Left ventricle myocardium superior (tissue), 1 donor: ENCODE results near the gene TBX1. TPM values are rescaled to one million over a fixed set of nuclear protein-coding genes. Genes with fewer than 3 reads are reported as not detected.

Experiments
- ATAC-seq: fragments of 200-7000 bp; cut with Tn5 transposase; one replicate; pipeline ENCODE4 v1.9.1; 2020; ENCODE audit warnings: mild to moderate bottlenecking, moderate library complexity
- DNase-seq: peaks from one replicate; pipeline ENCODE4 v3.0.0-alpha.2; 2020
- intact Hi-C: fragments of 100-400 bp; cut with micrococcal nuclease; formaldehyde crosslinking; loops from one replicate; pipeline ENCODE4 v1.11.0; 2022
- total RNA-seq: library from RNA; stranded (reverse); fragmentation: NEBNext Ultra II Directional; extraction: Animal tissue kit (Norgen Biotek cat#: 25700); gene quantifications from one replicate; pipeline ENCODE4 v1.2.1, GENCODE V29; 2021
- donor health status: DM: no; HTN: yes; CAD: no; lungs with severe emphysema.

Gene TBX1
- total RNA-seq, 1 donor from 2014 or later = 3.6 TPM

DNA sequence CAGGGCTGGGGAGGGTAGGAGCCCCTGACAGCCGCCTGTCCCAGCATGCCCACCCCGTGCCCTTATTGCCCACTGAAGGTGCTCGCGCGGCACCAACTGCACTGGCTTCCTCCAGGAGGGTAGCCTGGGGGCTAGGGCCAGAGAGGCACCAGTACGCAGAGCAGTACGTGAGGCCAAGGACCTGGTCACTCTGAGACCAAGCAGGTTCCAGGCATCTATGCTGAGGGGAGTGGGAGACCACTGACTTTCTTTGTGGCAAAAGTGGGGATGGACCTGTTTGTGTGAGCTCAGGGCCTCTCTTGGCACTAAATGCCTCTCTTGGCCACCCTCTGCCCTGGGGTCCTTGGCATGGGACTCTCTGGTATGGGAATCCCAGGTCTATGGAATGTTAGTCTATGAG, 26.4 kb upstream of the TBX1 start:
- no peak for ATAC-seq
- no peak for DNase-seq
- intact Hi-C loops = loop anchor here (5.0 kb wide), 1 partner anchor 178 kb away; no protein-coding TSS in a partner anchor

DNA sequence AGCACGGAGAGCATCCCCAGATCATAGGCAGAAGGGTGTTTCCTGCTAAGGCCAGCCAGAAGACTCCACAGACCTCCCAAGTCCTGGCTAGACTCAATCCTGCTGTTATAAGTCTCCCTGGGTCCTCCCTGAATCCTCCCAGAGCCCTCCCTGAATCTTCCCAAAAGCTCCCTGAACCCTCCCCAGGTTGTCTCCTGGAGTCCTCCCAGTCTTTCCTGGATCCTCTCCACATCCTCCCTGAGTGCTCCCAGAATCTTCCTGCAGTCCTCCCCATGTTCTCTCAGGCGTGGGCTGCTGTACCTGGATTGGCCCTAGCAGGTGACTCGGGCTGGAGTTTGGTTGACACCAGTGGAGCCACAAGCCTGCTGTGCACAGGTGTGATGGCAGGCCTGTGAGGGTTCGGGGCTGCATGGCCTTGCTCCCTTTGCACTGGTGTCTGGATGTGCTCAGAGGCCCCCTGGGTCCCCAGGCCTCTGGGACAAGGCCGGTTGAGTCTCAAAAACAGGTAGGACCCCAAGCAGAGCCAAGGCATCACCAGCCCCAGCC, 25.7 kb upstream of the TBX1 start:
- ATAC-seq = no peak
- intact Hi-C loops = loop anchor here (5.0 kb wide), 1 partner anchor 177 kb away; no protein-coding TSS in a partner anchor
- no peak for DNase-seq

DNA sequence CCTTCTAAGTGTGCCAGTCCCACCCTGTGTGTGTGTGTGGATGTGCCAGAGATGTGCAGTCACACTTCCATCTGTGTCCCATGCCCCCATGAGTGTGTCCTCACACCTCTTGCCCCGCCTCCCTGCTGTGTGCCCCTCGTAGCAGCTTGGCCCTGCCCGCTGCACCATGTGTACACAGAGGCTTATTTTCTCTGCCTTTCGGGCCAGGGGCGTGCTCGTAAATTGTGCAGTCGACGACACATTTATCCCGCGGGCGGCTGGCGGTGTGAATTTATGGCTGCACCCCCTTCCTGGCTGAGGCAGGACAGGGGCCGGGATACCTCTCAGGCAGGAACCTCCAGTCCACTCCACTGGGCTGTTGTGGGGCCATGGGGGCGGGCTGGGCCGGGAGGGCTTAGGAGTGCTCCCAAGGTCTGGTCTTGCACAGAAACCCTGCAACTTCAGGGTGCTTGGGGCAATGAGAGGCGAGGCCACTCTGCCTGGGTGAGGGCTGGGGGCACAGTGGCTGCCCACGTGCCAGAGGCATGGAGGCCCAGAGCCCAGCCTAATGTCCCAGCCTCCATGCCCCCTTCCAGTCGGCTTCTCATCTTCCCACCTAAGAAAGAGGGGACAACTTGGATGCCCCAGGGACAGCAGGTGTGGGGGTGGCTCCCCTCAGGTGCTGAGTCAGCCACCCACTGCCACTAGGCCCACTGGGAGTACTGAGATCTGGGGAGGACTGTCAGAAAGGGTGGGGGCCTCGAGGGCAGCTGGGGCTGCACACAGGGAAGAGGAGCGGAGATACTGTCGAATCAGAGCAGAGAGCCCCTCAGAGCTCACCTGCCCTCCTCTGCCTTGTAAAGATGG, 24.7 kb upstream of the TBX1 start:
- ATAC-seq = no peak
- intact Hi-C loops = no loop called here
- no peak for DNase-seq

DNA sequence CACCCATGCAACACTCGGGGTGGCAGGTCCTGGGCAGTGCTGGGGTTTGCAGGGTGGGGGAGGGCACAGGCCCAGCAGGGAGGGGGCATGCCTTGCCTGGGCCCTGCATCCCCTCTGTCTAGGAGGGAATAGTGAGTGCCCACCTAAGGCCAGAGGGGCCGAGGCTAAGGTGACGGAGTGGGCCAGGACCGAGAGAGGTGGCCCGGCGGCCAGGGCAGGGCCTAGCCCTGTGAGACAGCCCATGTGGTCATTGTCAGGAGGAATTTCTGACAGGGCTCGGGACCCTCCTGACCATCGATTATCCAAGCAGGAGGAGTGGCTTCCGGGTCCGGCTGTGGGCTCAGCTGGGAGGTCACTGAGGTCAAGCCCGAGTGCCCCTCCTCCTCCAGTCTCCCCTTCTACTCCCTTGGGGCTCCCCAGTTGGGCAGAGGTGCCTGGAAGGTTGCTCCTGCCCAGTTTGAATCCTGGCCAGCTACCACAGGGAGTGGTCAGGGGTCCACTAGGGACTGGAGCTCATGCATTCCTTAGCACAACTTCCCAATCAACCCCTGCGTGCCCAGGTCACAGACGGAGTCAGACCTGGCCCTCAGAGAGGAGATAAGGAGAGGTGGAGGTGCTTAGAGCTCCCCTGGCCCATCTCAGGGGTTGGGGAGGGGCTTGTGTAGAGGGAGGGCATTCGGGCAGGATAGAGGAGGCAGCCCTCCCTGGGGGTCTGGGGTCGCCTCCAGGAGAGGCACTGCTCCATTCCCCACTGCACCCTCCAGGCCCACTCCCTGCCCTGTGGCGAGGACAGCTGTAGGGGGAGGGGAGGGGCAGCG, 22.5 kb upstream of the TBX1 start:
- DNase-seq (no peak), ATAC-seq (peak; percentile 10)
- intact Hi-C loops = no loop called here

DNA sequence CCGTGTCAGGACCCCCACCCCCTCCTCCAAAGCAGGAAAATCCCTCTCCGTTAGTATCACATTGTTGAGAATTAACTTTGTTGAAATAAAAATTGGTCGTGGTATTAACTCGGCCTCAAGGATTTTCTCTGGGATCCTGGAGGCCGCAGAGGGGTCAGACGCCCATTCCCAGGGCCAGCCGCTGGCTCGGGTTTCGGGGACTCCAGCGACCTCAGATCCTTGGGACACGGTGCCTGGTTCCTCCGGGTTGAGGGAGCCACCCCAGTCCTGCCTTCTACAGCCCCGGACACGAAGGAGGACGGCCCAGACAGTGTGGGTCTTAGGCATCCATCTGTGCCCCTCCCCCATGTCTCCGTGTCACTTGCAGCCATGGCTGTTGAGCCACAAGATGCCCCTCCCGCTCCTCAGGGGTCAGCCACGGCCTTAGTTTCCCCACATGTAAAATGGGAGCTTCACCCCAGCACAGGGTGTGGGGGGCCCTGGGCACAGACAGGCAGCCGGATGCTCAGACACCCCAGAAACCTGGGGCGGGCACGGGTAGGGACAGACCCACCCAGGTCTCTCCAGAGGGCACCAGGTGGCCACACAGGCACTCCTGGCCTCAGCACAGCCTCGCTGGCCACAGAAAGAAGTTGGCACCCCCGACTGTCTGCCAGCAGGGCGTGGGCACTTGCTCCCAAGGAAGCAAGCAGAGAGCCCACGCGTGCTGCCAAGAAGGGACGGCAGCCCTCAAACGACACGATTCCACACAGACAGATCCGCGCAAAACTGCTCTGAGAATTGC, 21.7 kb upstream of the TBX1 start:
- ATAC-seq (no peak), DNase-seq (no peak)
- intact Hi-C loops = no loop called here

DNA sequence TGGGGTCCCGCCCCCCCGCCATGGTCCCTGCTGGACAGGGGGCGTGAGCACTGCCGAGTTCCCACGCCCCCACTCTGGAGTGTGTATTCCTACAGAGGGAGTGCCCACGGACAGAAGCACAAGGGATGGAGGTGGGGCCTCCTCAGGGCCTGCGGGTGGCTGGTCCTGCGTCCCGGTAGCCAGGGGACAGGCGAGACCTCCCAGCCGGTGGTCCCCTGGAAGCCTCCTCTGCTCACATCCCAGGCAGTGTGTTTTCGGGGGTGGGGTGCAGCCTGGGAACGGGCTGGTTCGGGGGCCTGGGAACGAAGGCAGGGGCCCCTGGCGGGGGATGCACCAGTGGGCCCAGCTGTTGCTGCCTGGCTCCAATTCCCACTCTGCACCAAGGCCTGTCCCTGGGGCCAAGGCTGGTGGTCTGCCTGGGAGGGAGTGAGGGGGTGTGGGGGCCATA, 21.1 kb upstream of the TBX1 start:
- intact Hi-C loops = no loop called here
- no peak for ATAC-seq
- DNase-seq = no peak

DNA sequence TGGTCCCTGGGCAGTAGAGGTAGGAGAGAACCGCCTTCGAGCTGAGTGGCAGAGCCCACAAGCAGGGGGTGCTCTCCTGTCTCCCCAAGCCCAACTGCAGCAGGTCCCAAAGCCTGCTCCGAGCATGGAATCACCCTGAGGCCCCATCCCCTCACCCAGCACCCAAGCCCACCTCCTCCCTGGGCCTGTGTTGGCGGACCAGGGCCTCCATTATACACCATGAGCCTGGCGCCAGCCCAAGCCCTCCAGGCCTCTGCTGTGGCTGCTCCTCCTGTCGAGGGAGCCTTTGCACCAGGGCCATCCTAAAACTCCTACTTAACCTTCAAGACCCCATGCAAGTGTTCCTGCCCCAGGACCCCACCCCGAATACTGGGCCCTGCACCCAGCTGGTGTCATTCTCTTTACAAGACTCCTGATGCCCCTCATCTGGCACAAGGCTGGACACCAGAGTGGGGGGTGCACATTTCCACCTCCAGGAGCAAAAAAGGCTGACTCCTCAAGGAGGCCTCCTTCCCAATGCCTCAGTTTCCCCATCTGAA, 20.6 kb upstream of the TBX1 start:
- DNase-seq = no peak
- intact Hi-C loops = no loop called here
- no peak for ATAC-seq

DNA sequence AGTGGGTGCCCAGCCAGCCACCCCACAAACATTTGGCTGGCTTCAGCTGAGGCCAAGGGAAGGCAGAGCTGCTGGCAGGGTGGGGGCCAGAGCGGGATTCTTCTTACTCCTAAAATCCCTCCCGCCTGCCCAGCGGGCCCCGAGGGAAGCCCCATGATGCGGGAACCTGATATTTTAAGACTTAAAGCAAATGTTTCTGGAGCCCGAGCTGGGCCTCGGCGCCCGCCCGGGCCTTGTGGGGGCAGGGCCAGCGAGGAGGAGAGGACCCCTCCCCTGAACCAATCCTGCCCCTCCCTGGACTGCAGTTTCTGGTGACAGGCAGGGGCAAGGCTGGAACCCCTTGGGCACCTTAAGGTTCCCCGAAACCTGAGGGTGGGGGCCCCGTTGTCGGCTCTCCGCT, 20.0 kb upstream of the TBX1 start:
- DNase-seq (no peak), ATAC-seq (no peak)
- intact Hi-C loops = no loop called here

DNA sequence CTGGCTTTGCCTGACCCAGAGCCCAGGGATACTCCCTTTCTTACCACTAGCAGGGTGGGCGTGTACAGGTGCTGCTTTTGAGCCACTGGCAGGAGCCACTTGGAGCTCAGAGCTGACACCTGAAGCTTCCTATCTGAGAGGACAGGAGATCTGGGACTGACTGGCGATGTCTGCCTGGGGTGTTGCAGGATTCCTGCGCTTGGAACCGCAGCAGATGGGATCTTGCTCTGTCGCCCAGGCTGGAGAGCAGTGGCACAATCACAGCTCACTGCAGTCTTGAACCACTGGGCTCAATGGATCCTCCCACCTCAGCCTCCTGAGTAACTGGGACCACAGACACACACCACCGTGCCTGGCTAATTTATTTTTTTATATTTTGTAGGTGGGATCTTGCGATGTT, 19.5 kb upstream of the TBX1 start:
- ATAC-seq = no peak
- DNase-seq = no peak
- intact Hi-C loops = no loop called here

DNA sequence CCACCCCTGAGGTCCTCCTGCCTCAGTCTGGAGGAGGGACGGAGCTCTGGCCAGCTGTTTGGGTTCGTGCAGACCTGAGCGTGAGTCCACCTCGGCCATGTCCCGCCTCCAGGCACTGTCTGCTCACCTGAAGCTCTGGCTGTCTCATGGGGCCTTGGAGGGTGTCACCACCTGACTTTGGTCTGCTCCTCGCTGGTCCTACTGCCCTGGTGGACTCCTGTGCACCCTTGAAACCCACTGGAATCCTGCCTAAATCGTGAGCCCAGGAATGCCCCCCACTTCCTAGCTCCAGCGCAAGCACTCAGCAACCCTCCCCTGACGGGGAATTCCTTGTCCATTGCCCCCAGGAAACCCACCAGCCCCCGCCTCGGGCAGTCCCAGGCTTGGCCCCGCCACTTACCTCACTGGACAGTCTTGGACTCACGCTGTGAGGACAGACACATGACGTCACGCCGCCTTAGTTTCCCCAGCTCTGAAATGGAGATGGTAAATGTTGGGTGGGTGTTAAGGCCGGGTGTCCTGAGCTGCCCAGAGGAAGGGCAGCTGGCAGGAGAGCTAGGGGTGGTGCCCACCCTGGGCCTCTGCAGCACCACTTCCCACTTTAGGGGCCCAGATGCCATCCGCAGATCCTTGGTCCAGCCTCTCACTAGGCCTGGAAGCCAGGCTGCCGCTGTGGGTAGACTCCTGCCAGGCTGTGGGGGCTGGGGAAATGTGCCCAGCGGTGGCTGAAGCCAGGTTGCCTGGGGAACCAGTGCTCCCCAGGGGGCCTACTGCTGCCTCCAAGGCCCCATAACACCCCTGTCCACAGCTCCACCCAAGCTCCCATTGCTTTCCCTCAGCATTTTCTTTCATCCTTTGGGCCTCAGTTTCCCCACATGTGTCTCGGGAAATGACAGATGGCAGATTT, 18.2 kb upstream of the TBX1 start:
- ATAC-seq = no peak
- no peak for DNase-seq
- intact Hi-C loops = no loop called here

DNA sequence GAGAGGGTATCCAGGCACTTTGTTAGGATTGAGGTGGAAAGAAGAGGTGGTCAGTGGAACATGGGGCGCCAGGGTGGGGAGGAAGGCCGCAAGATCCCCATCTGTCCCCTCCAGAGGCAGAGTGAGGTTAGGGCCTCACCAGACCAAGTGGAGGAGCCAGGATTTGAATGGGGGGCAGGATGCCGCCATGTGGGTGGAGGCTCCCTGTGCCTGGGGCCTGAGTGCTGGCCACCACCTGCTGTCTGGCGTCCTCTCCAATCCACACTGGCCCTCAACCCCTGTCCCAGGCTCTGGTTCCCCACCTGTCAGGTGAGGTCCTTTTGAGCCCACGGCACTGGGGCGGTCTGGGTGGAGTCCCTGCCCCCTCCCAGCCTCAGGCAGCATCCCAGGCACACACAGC, 17.5 kb upstream of the TBX1 start:
- DNase-seq (no peak), ATAC-seq (no peak)
- intact Hi-C loops = no loop called here

DNA sequence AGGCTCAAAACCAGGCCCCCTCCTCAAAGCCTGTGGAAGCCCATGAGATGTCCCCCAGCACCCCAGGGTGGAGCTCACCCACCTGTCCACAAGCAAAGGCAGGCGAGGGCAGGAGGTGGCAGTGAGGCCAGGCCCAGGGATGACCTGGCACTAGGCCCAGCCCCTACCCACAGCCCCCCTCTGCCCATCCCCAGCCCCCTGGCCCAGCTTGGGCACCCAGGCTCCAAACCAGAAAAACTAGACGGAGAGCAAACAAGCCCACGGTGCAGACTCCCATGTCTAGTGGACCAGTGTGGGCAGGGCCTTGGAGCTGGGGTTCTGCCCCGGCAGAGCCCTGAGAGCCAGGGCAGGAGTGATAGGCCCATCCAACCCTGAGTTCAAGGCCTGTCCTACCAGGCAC, 16.9 kb upstream of the TBX1 start:
- intact Hi-C loops = no loop called here
- DNase-seq = no peak
- ATAC-seq = no peak

DNA sequence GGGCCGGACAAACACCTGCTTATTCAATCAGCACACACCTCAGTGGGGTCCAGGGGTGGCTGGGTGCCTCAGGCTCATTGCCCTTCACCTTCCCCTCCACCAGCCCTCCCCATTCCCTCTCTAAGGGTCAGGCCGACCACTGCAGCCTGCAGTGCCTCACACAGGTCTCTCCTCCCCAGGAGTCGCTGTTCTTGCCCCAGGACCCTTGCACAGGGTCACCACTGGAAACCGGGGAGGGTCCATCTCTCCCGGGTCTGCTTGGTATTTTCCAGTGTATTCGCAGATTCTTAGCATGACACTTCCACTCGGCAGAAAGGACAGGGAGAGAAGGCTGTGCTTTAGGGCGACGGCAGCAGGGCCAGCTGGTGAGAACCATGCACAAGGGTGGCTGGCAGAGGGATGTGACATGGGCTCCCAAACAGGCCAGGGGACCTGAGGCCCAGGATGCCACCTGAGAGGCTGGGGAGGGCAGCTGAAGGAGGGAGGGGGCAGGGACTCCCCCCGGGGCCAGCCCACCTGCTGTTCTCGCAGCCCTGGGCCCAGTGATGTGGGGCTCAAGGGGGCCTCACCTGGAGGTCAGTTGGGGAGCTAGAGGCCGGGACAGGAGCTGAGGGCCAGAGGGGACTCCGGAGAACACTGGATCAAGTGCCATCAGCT, 16.1 kb upstream of the TBX1 start:
- ATAC-seq = no peak
- intact Hi-C loops = no loop called here
- DNase-seq = no peak

DNA sequence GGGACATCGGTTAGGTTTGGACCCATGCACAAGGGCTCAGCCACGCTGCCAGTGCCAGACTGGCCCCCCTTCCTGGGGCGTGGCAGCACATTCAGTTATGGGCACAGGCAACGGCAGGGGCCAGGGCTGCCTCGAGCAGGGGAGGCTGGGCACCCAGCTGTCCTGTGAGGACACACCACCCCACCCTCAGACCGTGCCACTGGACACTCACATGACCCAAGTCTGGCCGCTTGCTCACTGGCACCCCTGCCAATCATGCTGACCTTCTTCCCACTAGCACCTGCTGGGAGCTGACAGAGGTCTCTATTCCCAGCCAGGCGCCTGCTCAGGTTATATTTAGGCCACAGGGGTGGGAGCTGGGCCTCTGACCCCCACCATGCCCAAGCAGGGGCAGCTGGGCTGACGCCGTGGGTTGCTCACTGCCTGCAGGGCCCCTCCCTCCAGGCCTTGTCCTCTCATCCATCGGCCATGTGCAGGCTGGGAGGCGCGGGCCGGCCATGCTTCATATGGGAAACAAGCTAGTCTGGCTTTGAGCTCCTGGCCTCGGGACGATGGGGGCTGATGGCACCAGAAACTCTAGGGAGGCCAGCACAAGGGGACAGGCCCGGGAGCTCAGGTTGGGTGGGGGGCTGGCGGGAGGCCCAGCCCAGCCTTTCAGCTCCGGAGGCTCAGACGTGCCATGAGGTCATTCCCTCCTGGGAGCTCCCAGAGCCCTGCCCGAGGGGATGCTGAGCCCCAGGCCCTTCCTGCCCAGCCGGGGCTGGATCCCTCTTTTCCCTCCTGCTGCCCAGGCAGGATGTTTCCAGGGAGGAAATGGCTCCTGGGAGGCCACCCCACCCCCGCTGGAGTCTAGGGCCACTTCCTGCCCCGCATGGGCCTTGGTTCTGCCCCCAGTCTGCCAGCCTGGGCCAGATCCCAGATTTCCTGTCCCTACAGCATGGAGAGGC, 15.2 kb upstream of the TBX1 start:
- ATAC-seq (peak; percentile 94), DNase-seq (peak; percentile 87)
- intact Hi-C loops = no loop called here

DNA sequence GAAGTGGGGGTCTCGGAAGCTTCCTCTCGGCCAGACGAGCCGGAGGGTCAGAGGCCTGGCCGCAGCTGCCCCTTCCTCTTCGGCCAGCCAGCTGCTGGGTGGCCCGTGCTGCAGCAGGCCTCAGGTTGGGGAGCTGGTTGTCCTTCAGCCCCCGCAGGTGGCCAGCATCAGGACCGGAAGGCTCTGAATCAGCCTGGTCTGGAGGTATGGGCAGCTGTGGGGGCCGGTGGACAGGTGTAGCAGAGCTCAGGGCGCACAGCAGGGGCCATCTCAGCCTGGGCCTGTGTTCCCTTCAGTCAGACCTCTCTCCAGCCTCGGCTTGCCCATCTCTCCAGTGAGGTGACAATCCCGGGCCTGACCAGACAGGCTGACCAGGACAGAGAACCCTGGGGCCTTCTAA, 13.9 kb upstream of the TBX1 start:
- intact Hi-C loops = no loop called here
- ATAC-seq (no peak), DNase-seq (no peak)

DNA sequence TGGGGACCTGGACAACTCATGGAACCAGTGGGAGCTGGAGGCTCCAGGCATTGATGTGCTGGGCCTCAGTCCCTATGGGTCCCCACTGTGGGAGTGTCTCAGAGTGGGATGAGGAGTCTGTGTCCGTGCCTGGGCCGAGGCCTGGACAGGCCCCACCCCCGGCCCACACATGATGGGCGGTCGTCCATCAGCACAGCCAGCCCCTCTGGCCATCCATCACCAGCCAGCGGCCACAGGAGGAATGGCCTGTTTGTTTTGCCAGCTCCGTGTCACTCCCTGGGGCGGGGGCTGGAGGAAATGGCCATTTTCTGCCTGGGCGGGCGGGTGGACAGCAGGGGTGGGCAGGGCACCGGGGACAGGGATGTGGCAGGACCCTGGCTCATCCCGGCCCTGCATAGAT, 13.0 kb upstream of the TBX1 start:
- DNase-seq (no peak), ATAC-seq (no peak)
- intact Hi-C loops = no loop called here

DNA sequence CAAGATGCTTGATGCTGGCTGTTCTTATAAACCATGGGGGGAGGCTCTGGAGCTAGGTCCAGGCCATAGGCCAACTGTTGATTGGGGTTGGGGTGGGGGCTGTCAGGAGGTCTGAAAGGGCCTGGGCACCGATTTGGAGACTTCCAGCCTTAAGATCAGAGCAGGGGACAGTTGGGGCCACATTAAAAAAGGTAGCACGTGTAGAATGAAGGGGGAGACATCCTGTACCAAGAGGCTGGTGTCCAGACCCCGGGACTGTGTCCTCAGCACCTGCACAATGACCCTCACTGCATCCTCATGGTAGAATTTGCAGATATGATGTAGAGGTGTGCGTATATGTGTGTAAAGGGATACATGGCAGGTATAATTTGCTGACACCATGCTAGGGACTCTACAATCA, 12.4 kb upstream of the TBX1 start:
- intact Hi-C loops = no loop called here
- ATAC-seq (no peak), DNase-seq (no peak)
